HepG2 (cell line): ENCODE results near the gene CEBPE. TPM values are rescaled to one million over a fixed set of nuclear protein-coding genes. Genes with fewer than 3 reads are reported as not detected.

Experiments
- BORCS8-MEF2B ChIP-seq: sonication (generic); formaldehyde crosslinking; IDR thresholded peaks from 2 replicates; pipeline ENCODE4 v1.8.0; 2022; ENCODE audit warnings: mild to moderate bottlenecking, missing genetic modification reagents
- FOXA3 ChIP-seq: IDR thresholded peaks from 2 replicates; pipeline ENCODE4 v1.6.1; 2016; ENCODE audit warnings: missing genetic modification reagents, missing compliant biosample characterization
- FOXO1 ChIP-seq: sonication (generic); formaldehyde crosslinking; IDR thresholded peaks from 2 replicates; pipeline ENCODE4 v1.4.0; 2020; ENCODE audit warnings: missing genetic modification reagents
- GATA4 ChIP-seq: sonication (generic); IDR thresholded peaks from 2 replicates; pipeline ENCODE4 v1.6.1; 2016; ENCODE audit warnings: antibody characterized with exemption, low read depth, borderline replicate concordance
- GATAD1 ChIP-seq: IDR thresholded peaks from 2 replicates; pipeline ENCODE4 v1.6.1; 2016; ENCODE audit warnings: missing genetic modification reagents, missing compliant biosample characterization
- JDP2 ChIP-seq: sonication (generic); formaldehyde crosslinking; IDR thresholded peaks from 2 replicates; pipeline ENCODE4 v1.8.1; 2022; ENCODE audit warnings: missing genetic modification reagents, borderline replicate concordance
- KDM4B ChIP-seq: sonication (generic); formaldehyde crosslinking; IDR thresholded peaks from 2 replicates; pipeline ENCODE4 v1.4.0; 2020; ENCODE audit warnings: missing genetic modification reagents
- MIXL1 ChIP-seq: IDR thresholded peaks from 2 replicates; pipeline ENCODE4 v1.6.1; 2016
- NR2C2 ChIP-seq: sonication (generic); formaldehyde crosslinking; IDR thresholded peaks from 2 replicates; pipeline ENCODE4 v1.4.0; 2020; ENCODE audit warnings: missing genetic modification reagents, mild to moderate bottlenecking, moderate library complexity, borderline replicate concordance
- ONECUT2 ChIP-seq: sonication (generic); formaldehyde crosslinking; IDR thresholded peaks from 2 replicates; pipeline ENCODE4 v1.4.0; 2020; ENCODE audit warnings: missing genetic modification reagents
- POLR2A ChIP-seq, 2 experiments: IDR thresholded peaks; 2 replicates each; pipeline ENCODE4 v1.6.1; 2011; ENCODE audit warnings: low read depth in 2 of 2, low read length in 2 of 2, mild to moderate bottlenecking in 1 of 2, moderate library complexity in 1 of 2; ENCODE audit not compliant: insufficient read depth in 1 of 2
- POLR2AphosphoS5 ChIP-seq: IDR thresholded peaks from 2 replicates; pipeline ENCODE4 v1.6.1; 2012; ENCODE audit warnings: low read depth, low read length
- RARA ChIP-seq: IDR thresholded peaks from 2 replicates; pipeline ENCODE4 v1.6.1; 2016; ENCODE audit warnings: missing genetic modification reagents, missing compliant biosample characterization
- SMARCE1 ChIP-seq: fragments of 450-650 bp; IDR thresholded peaks from 2 replicates; pipeline ENCODE4 v1.6.1; 2017; ENCODE audit warnings: borderline replicate concordance
- YEATS4 ChIP-seq: sonication (generic); formaldehyde crosslinking; IDR thresholded peaks from 2 replicates; pipeline ENCODE4 v1.4.0; 2020; ENCODE audit warnings: missing genetic modification reagents, borderline replicate concordance
- ZIK1 ChIP-seq: sonication (generic); formaldehyde crosslinking; IDR thresholded peaks from 2 replicates; pipeline ENCODE4 v1.5.0; 2020; ENCODE audit warnings: mild to moderate bottlenecking, low read depth, missing genetic modification reagents, borderline replicate concordance
- ZNF136 ChIP-seq: sonication (generic); formaldehyde crosslinking; IDR thresholded peaks from 2 replicates; pipeline ENCODE4 v1.8.1; 2022; ENCODE audit warnings: low read depth, mild to moderate bottlenecking, moderate library complexity, missing genetic modification reagents
- ZNF251 ChIP-seq: sonication (generic); formaldehyde crosslinking; IDR thresholded peaks from 2 replicates; pipeline ENCODE4 v1.9.0; 2021; ENCODE audit warnings: mild to moderate bottlenecking, missing genetic modification reagents
- ZNF431 ChIP-seq: sonication (generic); formaldehyde crosslinking; IDR thresholded peaks from 2 replicates; pipeline ENCODE4 v1.9.0; 2022; ENCODE audit warnings: missing genetic modification reagents, low read depth, mild to moderate bottlenecking, borderline replicate concordance
- ZNF44 ChIP-seq: sonication (generic); formaldehyde crosslinking; IDR thresholded peaks from 2 replicates; pipeline ENCODE4 v1.5.1; 2020; ENCODE audit warnings: mild to moderate bottlenecking, missing genetic modification reagents
- ZNF441 ChIP-seq: sonication (generic); formaldehyde crosslinking; IDR thresholded peaks from 2 replicates; pipeline ENCODE4 v1.7.0; 2021; ENCODE audit warnings: missing genetic modification reagents, borderline replicate concordance
- ZNF619 ChIP-seq: sonication (generic); formaldehyde crosslinking; IDR thresholded peaks from 2 replicates; pipeline ENCODE4 v1.4.0; 2020; ENCODE audit warnings: mild to moderate bottlenecking, missing genetic modification reagents
- ZNF782 ChIP-seq: sonication (generic); formaldehyde crosslinking; IDR thresholded peaks from 2 replicates; pipeline ENCODE4 v1.4.0; 2020; ENCODE audit warnings: missing genetic modification reagents, mild to moderate bottlenecking, borderline replicate concordance
- ZNF878 ChIP-seq: sonication (generic); formaldehyde crosslinking; IDR thresholded peaks from 2 replicates; pipeline ENCODE4 v1.8.1; 2023; ENCODE audit warnings: mild to moderate bottlenecking, missing genetic modification reagents, moderate library complexity
- polyA plus RNA-seq, 8 experiments: library from polyadenylated mRNA; depleted of rRNA in 3 of 8; stranded (reverse) in 7 of 8; unstranded in 1 of 8; fragments of >200 nt; fragmentation: Illumina TruSeq in 4 of 8; extraction: Trizol in 4 of 8; gene quantifications; 2 replicates each; pipeline versions ENCODE4 v1.2.1 to v1.2.3, GENCODE V29; 2011 to 2016; ENCODE audit warnings: low read depth in 4 of 8, missing spikeins in 1 of 8, mixed read lengths in 1 of 8; ENCODE audit not compliant: insufficient read depth in 1 of 8
- total RNA-seq, 5 experiments: library from RNA; depleted of rRNA; stranded (reverse); fragments of >200 nt; fragmentation: Illumina TruSeq; extraction: Trizol; gene quantifications; 2 replicates each; pipeline ENCODE4 v1.2.3, GENCODE V29; 2016; ENCODE audit warnings: low read depth in 1 of 5
- TF ChIP-seq, protein P1 (sequence below): sonication (generic); formaldehyde crosslinking; IDR thresholded peaks from 2 replicates; pipeline ENCODE4 v1.5.0; 2020; ENCODE audit warnings: mild to moderate bottlenecking, missing genetic modification reagents
- TF ChIP-seq, protein P2 (sequence below): sonication (generic); formaldehyde crosslinking; IDR thresholded peaks from 2 replicates; pipeline ENCODE4 v1.8.0; 2022; ENCODE audit warnings: missing genetic modification reagents, mild to moderate bottlenecking, borderline replicate concordance
- TF ChIP-seq, protein P3 (sequence below): sonication (generic); formaldehyde crosslinking; IDR thresholded peaks from 2 replicates; pipeline ENCODE4 v1.4.0; 2020; ENCODE audit warnings: missing genetic modification reagents
- TF ChIP-seq, protein P4 (sequence below): IDR thresholded peaks from 2 replicates; pipeline ENCODE4 v1.6.1; 2016; ENCODE audit warnings: mild to moderate bottlenecking, missing biosample characterization, missing genetic modification reagents

CEBPE gene
- total and polyA plus RNA-seq, 2 of the 13 experiments (the other 11 are each of a cell fraction or from before 2014, with no cell fraction given) = 0.09 to 0.11 TPM

DNA sequence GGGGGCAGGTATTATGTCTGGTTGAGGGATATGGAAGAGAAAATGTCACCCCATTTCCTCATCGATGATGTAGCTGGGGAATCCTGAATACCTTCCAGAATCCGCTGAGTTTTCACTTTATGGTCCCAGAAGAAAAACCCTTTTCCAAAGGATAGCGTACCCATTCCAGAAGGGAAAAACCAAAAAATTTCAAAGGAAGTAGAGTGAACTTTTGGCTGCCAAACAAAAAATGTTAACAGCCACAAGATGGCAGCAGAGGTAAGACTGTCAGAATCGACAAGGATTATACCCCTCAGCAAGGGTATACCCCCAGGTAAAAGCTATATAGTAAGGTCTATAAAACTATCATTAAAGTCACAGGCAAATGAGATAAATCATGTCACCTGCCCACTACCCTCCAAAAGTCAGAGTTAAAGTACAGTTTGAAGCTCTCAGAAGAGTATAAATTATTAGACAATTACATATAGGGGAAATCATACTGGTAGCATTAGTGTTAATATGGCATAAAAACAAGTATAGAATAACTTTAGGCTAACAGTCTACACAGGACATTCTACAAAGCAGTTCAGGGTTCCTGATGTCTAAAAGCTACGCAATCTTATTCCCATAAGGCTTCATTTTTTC, 42.2 kb downstream of the CEBPE start (continued):
- TF ChIP-seq, protein P1, sequence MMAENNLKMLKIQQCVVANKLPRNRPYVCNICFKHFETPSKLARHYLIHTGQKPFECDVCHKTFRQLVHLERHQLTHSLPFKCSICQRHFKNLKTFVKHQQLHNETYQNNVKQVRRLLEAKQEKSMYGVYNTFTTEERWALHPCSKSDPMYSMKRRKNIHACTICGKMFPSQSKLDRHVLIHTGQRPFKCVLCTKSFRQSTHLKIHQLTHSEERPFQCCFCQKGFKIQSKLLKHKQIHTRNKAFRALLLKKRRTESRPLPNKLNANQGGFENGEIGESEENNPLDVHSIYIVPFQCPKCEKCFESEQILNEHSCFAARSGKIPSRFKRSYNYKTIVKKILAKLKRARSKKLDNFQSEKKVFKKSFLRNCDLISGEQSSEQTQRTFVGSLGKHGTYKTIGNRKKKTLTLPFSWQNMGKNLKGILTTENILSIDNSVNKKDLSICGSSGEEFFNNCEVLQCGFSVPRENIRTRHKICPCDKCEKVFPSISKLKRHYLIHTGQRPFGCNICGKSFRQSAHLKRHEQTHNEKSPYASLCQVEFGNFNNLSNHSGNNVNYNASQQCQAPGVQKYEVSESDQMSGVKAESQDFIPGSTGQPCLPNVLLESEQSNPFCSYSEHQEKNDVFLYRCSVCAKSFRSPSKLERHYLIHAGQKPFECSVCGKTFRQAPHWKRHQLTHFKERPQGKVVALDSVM (CRISPR knock-in tag) = no peak
- TF ChIP-seq GATA4 (no peak), ZNF431 (no peak), ZNF136 (CRISPR knock-in tag) (peak; percentile 45; the same call in 1 of the 2 replicates), FOXO1 (CRISPR knock-in tag) (no peak), SMARCE1 (no peak), KDM4B (CRISPR knock-in tag) (no peak), ZNF441 (CRISPR knock-in tag) (no peak), ZNF251 (CRISPR knock-in tag) (no peak), FOXA3 (CRISPR knock-in tag) (no peak), POLR2A (IDR thresholded peaks at IDR 0.05; ENCODE audit: insufficient read depth in 1 of 2, low read depth in 2 of 2, low read length in 2 of 2) (no peak), JDP2 (CRISPR knock-in tag) (no peak), YEATS4 (no peak), POLR2AphosphoS5 (no peak), ZIK1 (CRISPR knock-in tag) (no peak), NR2C2 (peak; percentile 28; the same call in 1 of the 2 replicates), GATAD1 (CRISPR knock-in tag) (no peak), ZNF44 (CRISPR knock-in tag) (0 out of 2 replicates have a peak, but pooled peaks have one; percentile 30), ZNF619 (CRISPR knock-in tag) (no peak), ZNF782 (CRISPR knock-in tag) (no peak), ONECUT2 (CRISPR knock-in tag) (no peak), BORCS8-MEF2B (CRISPR knock-in tag) (no peak), ZNF878 (CRISPR knock-in tag) (no peak), RARA (no peak), MIXL1 (no peak)
- TF ChIP-seq, protein P2, sequence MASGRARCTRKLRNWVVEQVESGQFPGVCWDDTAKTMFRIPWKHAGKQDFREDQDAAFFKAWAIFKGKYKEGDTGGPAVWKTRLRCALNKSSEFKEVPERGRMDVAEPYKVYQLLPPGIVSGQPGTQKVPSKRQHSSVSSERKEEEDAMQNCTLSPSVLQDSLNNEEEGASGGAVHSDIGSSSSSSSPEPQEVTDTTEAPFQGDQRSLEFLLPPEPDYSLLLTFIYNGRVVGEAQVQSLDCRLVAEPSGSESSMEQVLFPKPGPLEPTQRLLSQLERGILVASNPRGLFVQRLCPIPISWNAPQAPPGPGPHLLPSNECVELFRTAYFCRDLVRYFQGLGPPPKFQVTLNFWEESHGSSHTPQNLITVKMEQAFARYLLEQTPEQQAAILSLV = no peak
- TF ChIP-seq, protein P3, sequence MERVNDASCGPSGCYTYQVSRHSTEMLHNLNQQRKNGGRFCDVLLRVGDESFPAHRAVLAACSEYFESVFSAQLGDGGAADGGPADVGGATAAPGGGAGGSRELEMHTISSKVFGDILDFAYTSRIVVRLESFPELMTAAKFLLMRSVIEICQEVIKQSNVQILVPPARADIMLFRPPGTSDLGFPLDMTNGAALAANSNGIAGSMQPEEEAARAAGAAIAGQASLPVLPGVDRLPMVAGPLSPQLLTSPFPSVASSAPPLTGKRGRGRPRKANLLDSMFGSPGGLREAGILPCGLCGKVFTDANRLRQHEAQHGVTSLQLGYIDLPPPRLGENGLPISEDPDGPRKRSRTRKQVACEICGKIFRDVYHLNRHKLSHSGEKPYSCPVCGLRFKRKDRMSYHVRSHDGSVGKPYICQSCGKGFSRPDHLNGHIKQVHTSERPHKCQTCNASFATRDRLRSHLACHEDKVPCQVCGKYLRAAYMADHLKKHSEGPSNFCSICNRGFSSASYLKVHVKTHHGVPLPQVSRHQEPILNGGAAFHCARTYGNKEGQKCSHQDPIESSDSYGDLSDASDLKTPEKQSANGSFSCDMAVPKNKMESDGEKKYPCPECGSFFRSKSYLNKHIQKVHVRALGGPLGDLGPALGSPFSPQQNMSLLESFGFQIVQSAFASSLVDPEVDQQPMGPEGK (CRISPR knock-in tag) = 0 out of 2 replicates have a peak, but pooled peaks have one; percentile 37
- TF ChIP-seq, protein P4, sequence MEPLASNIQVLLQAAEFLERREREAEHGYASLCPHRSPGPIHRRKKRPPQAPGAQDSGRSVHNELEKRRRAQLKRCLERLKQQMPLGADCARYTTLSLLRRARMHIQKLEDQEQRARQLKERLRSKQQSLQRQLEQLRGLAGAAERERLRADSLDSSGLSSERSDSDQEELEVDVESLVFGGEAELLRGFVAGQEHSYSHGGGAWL (CRISPR knock-in tag) = no peak
